Stimulated activated naive CD8-positive, alpha-beta T cell treated with anti-CD3 and anti-CD28 coated beads, Interleukin-15, Interleukin-2, amounts not matched to agents 100 ng/mL and 50 ng/mL, for 24 hours (primary cell): Measurements from ENCODE around the gene ZNF219.

Experiments
- H3K27ac Mint-ChIP-seq: one replicate; pipeline ENCODE4 v1.8.0; 2021; ENCODE audit warnings: mild to moderate bottlenecking, mixed read lengths
- H3K27me3 Mint-ChIP-seq: one replicate; pipeline ENCODE4 v1.8.0; 2021; ENCODE audit warnings: mixed read lengths
- H3K36me3 Mint-ChIP-seq: one replicate; pipeline ENCODE4 v1.8.0; 2021; ENCODE audit warnings: low read depth, mixed read lengths
- H3K4me1 Mint-ChIP-seq: one replicate; pipeline ENCODE4 v1.8.0; 2021; ENCODE audit warnings: low read depth, mixed read lengths
- H3K4me3 Mint-ChIP-seq: one replicate; pipeline ENCODE4 v1.8.0; 2021; ENCODE audit warnings: mild to moderate bottlenecking, mixed read lengths
- H3K9me3 Mint-ChIP-seq: one replicate; pipeline ENCODE4 v1.8.0; 2021; ENCODE audit warnings: mixed read lengths

Gene ZNF219

DNA sequence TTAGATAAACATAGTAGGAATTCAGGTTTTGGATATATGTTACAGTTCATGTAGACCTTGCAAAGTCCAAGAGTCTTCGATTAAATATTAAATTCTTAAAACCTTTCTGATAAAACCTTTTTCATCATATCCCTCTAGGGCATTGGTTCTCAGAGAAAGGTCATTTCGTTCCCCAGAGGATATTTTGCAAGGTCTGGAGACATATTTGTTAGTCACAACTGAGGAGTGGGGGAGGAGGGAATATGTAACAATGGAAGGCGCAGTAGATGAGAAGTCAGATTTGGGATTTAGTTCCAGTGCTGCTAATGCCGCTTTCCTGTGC is 7.7 kb upstream of the ZNF219 start:
- Mint-ChIP-seq H3K4me3 (no peak overlapping the region), H3K36me3 (no peaks in the 10 kb centered on the region), H3K4me1 (peaks cover 41% of the 10 kb centered on the region), H3K27ac (no peak overlapping the region), H3K27me3 (no peaks in the 10 kb centered on the region), H3K9me3 (no peaks in the 10 kb centered on the region)

DNA sequence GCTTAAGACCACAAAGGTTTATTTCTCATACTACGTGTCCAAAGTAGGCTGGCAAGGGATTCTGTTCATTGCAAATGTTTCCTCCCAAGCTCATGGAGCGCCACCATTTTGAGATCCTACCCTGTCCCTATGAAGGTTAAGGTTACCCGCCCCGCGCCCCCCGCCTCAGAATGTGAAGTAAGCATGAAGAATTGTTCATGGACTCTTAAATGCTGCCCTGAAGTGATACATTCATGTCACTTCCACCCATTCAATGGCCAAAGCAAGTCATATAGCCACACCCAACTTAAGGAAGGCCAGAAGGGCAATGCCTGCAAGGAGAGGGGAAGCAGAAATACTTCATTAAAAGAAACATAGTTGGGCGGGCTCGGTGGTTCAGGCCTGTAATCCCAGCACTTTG is 6.6 kb upstream of the ZNF219 start:
- no peaks in the 10 kb centered on the region for H3K27me3 Mint-ChIP-seq
- H3K9me3 Mint-ChIP-seq: no peaks in the 10 kb centered on the region
- no peak overlapping the region for H3K4me3 Mint-ChIP-seq
- peaks cover 40% of the 10 kb centered on the region for H3K4me1 Mint-ChIP-seq
- H3K27ac Mint-ChIP-seq: peak overlapping the region; percentile 83
- H3K36me3 Mint-ChIP-seq: no peaks in the 10 kb centered on the region

DNA sequence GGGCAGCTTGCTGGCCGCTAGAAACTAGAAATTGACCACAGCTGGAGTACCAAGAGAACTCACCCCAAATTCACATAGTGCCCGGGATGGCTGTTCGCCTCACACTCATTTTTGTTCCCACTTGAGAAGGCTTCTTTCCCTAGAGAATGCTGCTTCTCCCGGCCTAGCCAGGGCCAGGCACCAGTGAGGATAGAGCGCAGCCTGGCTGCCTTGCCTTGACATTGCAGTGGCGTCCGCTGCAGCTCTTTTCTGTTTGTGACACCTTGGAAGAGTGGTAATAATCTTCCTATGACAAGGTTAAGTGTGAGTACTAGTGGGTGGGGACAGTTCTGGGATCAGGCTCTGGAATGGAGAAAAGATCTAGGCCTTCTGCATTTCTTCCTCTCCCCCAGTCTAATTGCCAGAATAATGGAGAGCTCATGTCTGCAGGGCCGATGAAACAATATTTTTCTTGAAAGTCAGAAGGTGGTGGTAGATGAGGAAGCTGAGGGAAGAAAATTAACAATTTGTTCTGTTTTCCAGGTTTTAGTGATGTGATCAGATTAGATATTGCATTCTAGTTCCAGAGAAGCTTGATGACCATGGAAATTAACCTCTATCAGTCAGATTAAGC is 6.1 kb upstream of the ZNF219 start:
- Mint-ChIP-seq H3K9me3 (no peaks in the 10 kb centered on the region), H3K36me3 (no peaks in the 10 kb centered on the region), H3K27me3 (no peaks in the 10 kb centered on the region), H3K4me1 (peaks cover 38% of the 10 kb centered on the region), H3K4me3 (peak overlapping the region; percentile 84), H3K27ac (peak overlapping the region; percentile 83)

DNA sequence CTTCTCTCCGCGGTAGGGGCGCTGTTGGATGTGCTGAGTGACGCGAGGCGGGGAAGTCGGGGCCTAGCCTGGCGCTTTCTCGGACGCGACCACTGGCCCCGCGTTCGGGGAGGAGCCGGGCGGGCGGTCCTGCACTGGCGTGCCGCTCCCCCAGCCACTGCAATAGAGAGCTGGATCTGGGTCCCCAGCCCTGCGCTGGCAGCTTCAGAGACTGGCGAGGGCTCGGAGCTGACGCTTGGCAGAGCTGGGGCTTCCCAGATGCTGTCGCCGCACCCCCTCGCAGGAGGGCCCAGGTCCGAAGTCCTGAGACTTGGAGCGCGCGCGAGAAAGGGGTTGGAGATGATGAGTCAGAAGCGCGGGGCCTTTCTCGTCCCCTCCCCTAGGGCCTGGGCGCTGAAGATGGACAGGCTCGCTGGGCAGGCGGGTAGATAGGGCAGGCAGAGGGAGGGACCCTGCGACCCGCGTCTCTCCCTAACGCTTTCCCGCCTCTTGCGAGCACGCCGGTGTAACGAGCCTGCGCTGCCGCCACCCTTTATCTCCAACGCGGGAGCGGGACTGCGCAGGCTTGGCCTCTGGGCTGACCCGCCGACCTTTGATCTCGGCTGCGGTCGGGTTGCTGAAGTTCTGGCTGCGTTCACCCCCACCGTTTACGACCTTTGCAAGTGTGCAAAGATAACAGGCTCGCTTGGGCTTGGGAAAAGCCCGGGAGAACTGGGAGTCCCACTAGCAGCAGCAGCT is 5.4 kb upstream of the ZNF219 start:
- peak overlapping the region; percentile 84 for H3K4me3 Mint-ChIP-seq
- H3K9me3 Mint-ChIP-seq: no peaks in the 10 kb centered on the region
- peaks cover 7% of the 10 kb centered on the region for H3K27me3 Mint-ChIP-seq
- H3K4me1 Mint-ChIP-seq: peaks cover 42% of the 10 kb centered on the region
- peak overlapping the region; percentile 83 for H3K27ac Mint-ChIP-seq
- no peaks in the 10 kb centered on the region for H3K36me3 Mint-ChIP-seq

DNA sequence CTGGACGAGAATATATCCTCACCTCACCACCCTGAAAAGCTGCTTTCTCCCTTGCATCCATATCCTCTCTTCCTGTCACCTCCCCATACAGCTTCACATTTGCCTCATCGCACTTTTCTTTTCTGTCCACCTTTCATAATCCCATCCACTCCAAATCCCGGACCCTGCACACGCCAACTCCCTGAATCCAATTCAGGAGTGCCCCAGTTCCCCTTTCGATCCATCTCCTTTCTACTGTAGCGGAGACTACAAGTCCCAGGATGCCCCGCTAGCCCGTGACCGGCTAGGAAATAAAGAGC is 4.9 kb upstream of the ZNF219 start:
- no peaks in the 10 kb centered on the region for H3K36me3 Mint-ChIP-seq
- H3K27ac Mint-ChIP-seq: peak overlapping the region; percentile 83
- peaks cover 9% of the 10 kb centered on the region for H3K27me3 Mint-ChIP-seq
- no peaks in the 10 kb centered on the region for H3K9me3 Mint-ChIP-seq
- H3K4me1 Mint-ChIP-seq: peaks cover 45% of the 10 kb centered on the region
- peak overlapping the region; percentile 84 for H3K4me3 Mint-ChIP-seq

DNA sequence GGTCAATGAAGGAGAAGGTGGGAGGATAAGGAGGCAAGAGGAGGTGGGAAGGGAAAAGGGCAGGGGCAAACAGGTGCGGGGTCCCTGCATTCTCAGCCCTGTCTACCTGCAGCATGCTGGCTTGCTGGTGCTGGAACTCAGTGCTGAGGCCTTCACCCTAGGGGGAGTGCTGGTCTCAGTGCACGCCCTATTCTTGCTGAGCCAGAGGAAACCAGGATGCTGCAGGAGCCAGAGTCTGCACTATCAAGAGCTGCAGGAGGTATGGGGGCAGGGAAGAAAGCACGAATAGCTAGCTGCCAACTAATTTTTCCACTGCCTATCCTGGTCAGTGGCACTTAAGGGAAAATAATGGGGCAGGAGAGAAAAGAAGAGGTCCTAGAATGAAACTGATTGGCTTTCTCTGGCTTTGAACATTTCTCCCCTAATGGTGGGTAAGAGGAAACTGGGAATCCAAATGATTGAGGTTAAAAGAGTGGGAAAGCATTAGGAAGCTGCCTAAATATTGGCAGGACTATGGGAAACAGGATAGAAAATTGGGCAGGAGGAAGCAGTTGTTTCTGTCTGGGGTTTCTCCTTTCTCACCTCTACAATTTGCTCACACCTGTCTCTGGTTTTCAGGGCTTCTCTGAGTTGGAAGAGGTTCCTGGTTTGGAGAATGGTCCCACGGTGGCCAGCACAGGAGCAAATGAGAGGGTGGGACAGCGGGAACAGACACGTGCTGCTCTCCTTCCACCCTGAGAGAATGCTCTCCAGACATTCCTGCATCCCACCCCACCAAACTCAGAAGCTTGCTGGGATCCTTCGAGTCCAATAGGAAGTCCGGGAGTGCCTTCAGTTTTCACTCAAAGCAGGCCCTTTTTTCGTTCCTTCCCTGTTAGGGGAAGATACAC is 4.3 kb upstream of the ZNF219 start:
- peak overlapping the region; percentile 83 for H3K27ac Mint-ChIP-seq
- H3K27me3 Mint-ChIP-seq: peaks cover 9% of the 10 kb centered on the region
- H3K9me3 Mint-ChIP-seq: no peaks in the 10 kb centered on the region
- peak overlapping the region; percentile 84 for H3K4me3 Mint-ChIP-seq
- H3K36me3 Mint-ChIP-seq: no peaks in the 10 kb centered on the region
- peaks cover 45% of the 10 kb centered on the region for H3K4me1 Mint-ChIP-seq

DNA sequence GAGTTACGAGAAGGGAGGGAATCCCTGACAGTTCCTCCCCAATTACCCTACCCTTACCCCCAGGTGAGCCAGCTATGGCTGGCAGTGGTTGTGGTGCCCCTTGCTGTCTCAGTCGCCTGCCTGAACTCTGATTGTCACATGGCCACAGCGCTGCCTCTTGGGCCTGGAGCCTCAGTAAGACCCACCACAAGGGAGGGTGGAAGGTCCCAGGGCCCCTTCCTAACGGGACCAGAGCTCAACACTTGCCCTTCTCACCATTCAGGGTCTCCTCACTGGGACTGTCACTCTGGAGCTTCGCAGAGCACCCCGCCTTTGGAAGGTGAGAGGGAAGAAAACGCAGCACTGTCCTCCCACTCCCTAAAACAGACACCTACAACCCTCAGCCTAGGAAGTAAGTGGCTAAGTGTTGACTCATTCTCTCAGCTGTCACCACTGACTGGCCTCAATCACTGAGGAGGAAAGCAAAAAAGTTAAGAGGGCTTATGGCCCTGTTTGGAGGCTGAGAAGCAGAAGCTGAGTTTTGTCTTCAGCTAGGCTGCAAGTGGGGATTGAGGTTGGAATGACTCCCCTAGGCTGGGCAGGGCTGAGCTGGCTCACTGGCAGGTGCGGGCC is 3.5 kb upstream of the ZNF219 start:
- peak overlapping the region; percentile 20 for H3K27ac Mint-ChIP-seq
- H3K4me3 Mint-ChIP-seq: peak overlapping the region; percentile 84
- H3K27me3 Mint-ChIP-seq: peaks cover 9% of the 10 kb centered on the region
- H3K36me3 Mint-ChIP-seq: no peaks in the 10 kb centered on the region
- H3K4me1 Mint-ChIP-seq: peaks cover 50% of the 10 kb centered on the region
- no peaks in the 10 kb centered on the region for H3K9me3 Mint-ChIP-seq

DNA sequence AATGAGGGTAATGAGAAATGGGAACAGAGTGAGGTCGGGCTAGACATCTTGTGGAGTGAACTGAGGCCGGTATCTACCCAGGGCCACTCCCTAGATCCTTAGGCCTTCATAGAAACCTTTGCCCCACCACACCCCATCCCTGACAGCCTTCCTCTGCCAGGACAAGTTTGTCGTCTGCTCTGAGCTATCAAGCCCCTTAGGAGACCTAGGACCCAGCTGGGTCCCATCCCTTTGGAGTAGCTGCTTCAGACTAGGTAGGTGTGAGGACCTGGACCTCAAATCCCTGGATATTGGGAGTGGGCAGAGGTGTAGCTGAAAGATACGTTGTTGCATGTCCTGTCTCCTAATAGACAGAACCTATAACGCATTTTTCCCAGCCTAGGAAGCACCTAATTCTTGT is 2.5 kb upstream of the ZNF219 start, which contains the start of gene TMEM253:
TMEM253 (plus strand) TSS at position 136 of the 400 bp plus-strand sequence. CDS start 278 bp downstream, outside the sequence.
- H3K27ac Mint-ChIP-seq: peak within 1 kb of the TSS; percentile 20
- peaks cover 9% of the 10 kb centered on the region for H3K27me3 Mint-ChIP-seq
- H3K4me3 Mint-ChIP-seq: no peak within 1 kb of the TSS
- H3K36me3 Mint-ChIP-seq: no peaks in the 10 kb centered on the region
- H3K4me1 Mint-ChIP-seq: peaks cover 43% of the 10 kb centered on the region
- no peaks in the 10 kb centered on the region for H3K9me3 Mint-ChIP-seq

DNA sequence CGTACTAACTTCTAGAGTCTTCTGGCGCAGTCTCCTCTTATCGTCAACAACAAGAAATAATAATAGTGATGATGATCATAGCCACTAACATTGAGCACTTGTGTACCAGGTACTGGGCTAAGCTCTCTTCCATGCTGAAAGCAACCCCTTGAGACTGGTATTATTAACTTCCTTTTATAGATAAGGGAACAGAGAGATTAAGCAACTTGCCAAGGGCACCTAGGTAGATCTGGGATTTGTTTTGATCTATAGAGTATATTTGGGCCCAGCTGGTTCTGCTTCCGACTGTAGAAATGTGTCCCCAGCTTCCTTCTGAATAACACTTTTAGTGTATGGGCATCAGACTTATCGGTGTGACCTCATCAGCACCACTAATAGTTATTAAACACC is 1.1 kb upstream of the ZNF219 start:
- Mint-ChIP-seq H3K27me3 (peaks cover 9% of the 10 kb centered on the region), H3K4me1 (peaks cover 37% of the 10 kb centered on the region), H3K4me3 (peak overlapping the region; percentile 82), H3K9me3 (no peaks in the 10 kb centered on the region), H3K27ac (no peak overlapping the region), H3K36me3 (no peaks in the 10 kb centered on the region)

DNA sequence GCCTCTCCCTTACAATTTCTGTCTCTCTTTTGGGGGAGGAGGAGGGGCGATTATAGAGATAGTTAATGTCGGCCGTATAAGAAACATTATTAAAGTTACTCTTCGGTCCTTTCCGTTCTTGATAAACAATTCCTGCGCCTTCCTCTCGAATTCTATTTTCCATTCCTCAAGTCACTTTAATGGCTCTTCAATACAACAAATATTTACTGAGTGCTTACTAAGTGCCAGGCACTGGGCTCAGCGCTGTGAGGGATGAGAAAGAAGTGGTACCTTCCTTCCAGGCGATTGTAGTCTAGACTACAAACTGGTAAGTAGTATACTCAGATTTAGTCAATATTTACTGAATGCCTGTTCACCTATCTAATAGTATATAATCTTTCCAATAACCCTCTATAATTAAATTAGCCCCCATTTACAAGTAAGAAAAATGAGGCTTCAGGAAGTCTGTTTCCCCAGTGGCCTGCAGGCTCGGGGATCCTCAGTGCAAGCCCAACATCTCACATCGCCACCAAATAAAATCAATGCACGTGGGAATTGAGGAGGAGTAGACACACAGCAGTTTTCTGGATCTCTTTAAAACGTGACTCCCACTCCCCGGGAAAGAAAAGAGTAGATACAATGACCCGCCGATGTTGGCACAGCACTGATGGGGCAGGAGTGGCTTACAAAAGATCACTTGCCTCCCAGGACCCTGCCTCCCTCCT is 589 bp upstream of the ZNF219 start:
- H3K4me1 Mint-ChIP-seq: peaks cover 35% of the 10 kb centered on the region
- H3K4me3 Mint-ChIP-seq: peak overlapping the region; percentile 82
- no peaks in the 10 kb centered on the region for H3K36me3 Mint-ChIP-seq
- H3K9me3 Mint-ChIP-seq: no peaks in the 10 kb centered on the region
- peak overlapping the region; percentile 39 for H3K27ac Mint-ChIP-seq
- peaks cover 9% of the 10 kb centered on the region for H3K27me3 Mint-ChIP-seq

DNA sequence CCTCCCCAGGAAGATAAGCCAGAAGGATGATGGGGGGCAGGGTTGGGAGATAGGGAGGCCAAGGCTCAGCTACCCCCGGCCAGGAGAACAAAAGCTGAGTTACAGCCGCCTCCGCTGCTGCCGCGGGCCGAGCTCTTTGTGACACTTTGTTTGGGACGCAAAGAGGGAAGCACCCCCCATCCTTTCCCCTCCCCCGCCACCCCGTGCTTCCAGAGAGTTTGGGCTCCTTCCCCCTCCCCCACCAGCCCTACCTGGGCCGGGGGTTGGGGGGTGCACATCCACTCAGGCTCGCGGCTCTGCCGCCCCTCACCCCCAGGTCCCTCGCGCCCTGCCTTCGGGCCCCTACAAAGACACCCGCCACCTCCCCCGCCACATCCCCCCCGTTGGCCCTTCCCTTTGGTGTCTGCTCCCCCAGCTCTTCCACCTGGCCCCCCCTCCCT is 799 bp downstream of the ZNF219 start:
- no peaks in the 10 kb centered on the region for H3K36me3 Mint-ChIP-seq
- no peaks in the 10 kb centered on the region for H3K9me3 Mint-ChIP-seq
- H3K27ac Mint-ChIP-seq: no peak overlapping the region
- peak overlapping the region; percentile 55 for H3K4me3 Mint-ChIP-seq
- peaks cover 9% of the 10 kb centered on the region for H3K27me3 Mint-ChIP-seq
- peaks cover 28% of the 10 kb centered on the region for H3K4me1 Mint-ChIP-seq

DNA sequence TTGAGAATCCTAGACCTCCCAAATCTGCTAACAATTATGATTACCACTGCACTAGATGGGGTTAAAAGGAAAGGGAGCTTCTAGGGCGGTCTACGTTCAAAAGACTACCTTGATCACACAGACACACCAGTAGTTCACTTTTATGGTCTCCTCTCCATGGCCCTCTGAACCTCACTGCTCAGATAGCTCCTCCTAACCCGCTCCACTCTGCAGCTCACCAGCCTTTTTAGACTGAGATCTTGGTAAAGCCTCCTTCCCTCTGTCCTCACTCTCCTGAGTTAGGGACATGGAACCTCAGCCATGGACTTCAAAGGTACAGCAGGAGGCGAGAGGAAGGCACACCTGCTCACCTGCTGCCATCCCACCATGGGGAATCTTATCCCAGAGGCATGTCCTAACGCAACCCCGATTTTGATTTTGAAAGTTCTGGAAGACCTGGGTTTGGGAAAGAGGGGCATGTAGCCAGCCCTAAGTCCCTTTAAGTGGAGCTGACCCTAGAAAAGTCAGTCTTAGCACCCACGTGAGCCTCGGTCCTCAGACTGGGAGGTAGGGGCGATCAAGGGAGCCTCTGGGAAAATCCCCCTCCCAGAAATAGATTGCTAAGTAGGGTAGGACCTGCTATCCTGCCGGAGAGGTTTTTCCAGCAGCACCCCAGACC is 1.3 kb downstream of the ZNF219 start:
- Mint-ChIP-seq H3K27me3 (peaks cover 9% of the 10 kb centered on the region), H3K27ac (no peak overlapping the region), H3K36me3 (peaks cover 3% of the 10 kb centered on the region), H3K9me3 (no peaks in the 10 kb centered on the region), H3K4me3 (peak overlapping the region; percentile 55), H3K4me1 (peaks cover 26% of the 10 kb centered on the region)

DNA sequence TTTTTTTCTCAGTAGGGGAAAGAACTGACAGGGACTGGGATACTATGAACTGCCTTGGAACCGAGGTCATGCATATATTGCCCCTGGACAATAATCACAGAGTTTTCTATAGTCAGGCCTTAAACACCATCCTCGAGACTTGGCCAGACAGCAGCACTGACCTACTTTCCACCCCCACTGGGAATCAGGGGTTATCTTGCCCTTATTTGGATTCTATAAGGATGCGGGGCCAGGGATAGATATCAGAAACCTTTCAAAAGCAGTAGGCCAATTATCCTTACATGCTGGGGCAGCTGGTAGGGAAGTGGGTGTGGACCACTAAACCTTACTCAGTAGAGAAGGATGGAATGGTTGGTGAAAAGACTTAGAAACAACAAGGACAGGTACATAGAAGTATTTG is 2.0 kb downstream of the ZNF219 start:
- Mint-ChIP-seq H3K9me3 (no peaks in the 10 kb centered on the region), H3K4me3 (peak overlapping the region; percentile 55), H3K36me3 (peaks cover 5% of the 10 kb centered on the region), H3K4me1 (peaks cover 24% of the 10 kb centered on the region), H3K27ac (no peak overlapping the region), H3K27me3 (peaks cover 9% of the 10 kb centered on the region)
